ENCODE data around the gene DPH7. TPM values are rescaled to one million over a fixed set of nuclear protein-coding genes. Genes with fewer than 3 reads are reported as not detected.
A peak's percentile ranks its signal among the peaks of the same experiment; 100 is the strongest.

The DPH7 gene
- total RNA-seq, 1 experiment from 2014 or later, result 58.4 TPM

DNA sequence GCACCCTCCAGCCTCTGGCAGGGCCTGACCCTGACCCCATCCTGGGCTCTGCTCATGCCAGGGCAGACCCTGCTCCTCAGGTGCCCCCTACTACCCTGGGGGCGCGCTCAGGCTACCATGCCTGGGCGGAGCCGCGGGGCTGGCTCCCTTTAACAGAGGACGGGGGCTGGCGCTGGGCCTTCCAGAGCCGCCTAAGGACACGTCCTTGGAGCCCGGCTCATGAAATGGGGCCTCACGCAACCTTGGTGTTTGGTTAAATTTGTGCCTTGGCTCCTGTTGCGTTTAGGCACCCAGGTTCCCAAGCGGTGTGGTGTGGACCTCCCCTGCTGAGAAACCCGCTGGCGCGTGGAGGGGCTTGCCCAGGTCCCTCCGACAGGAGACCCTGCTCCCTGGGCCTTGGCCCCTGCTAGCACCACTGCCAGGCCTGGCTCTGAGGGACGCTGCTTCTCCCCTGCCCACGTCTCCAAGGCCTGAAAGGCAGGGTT is 36.7 kb upstream of the DPH7 start:
- no peak for TF ChIP-seq CTCF (IDR thresholded peaks at IDR 0.05; ENCODE audit: insufficient read depth in 1 of 2, low read depth in 1 of 2, low read length in 1 of 2, severe bottlenecking in 1 of 2, unreplicated experiment in 1 of 2)
- intact Hi-C loops (cut with micrococcal nuclease; ENCODE audit: unreplicated experiment), result no loop called here
- ChIA-PET CTCF (no interaction called here), POLR2A (no interaction called here)
- no TSS peak for BruUV-seq (replicated peaks)
- H3K4me3 Mint-ChIP-seq (ENCODE audit: unreplicated experiment), result no peak overlapping the region
- peaks cover 33% of the 10 kb centered on the region for H3K4me1 ChIP-seq
- DNase-seq, result no peak
- no peaks in the 10 kb centered on the region for H3K27me3 Mint-ChIP-seq (ENCODE audit: insufficient read depth, unreplicated experiment)
- no peak overlapping the region for H3K4me3 ChIP-seq (ENCODE audit: low read depth, low read length)
- no peaks in the 10 kb centered on the region for H3K9me3 Mint-ChIP-seq (ENCODE audit: unreplicated experiment)
- peaks cover 80% of the 10 kb centered on the region for H3K36me3 Mint-ChIP-seq (ENCODE audit: insufficient read depth, unreplicated experiment)
- H3K36me3 ChIP-seq (ENCODE audit: control insufficient read depth, insufficient read depth, low read length), result no peaks in the 10 kb centered on the region; the same call in none of the 2 replicates
- H3K4me1 Mint-ChIP-seq (ENCODE audit: low read depth, unreplicated experiment), result peaks cover 27% of the 10 kb centered on the region
- H3K27me3 ChIP-seq (replicated peaks; ENCODE audit: control insufficient read depth, insufficient read depth, low read length), result no peaks in the 10 kb centered on the region
- no peak overlapping the region for H3K27ac Mint-ChIP-seq (ENCODE audit: unreplicated experiment)
- no peaks in the 10 kb centered on the region for H3K9me3 ChIP-seq

- Histone ChIP-seq H3K4me1 (peaks cover 33% of the 10 kb centered on the region), H3K9me3 (no peaks in the 10 kb centered on the region), H3K4me3 (ENCODE audit: low read depth, low read length) (no peak overlapping the region), H3K27me3 (replicated peaks; ENCODE audit: control insufficient read depth, insufficient read depth, low read length) (no peaks in the 10 kb centered on the region), H3K36me3 (ENCODE audit: control insufficient read depth, insufficient read depth, low read length) (no peaks in the 10 kb centered on the region; the same call in none of the 2 replicates)
- CTCF ChIA-PET, result no interaction called here
- H3K4me1 Mint-ChIP-seq (ENCODE audit: low read depth, unreplicated experiment), result peaks cover 24% of the 10 kb centered on the region
- peak overlapping the region; percentile 51 for H3K4me3 Mint-ChIP-seq (ENCODE audit: unreplicated experiment)
- intact Hi-C loops (cut with micrococcal nuclease; ENCODE audit: unreplicated experiment), result no loop called here
- peak overlapping the region; percentile 73 for H3K27ac Mint-ChIP-seq (ENCODE audit: unreplicated experiment)
- H3K9me3 Mint-ChIP-seq (ENCODE audit: unreplicated experiment), result no peaks in the 10 kb centered on the region
- H3K36me3 Mint-ChIP-seq (ENCODE audit: insufficient read depth, unreplicated experiment), result peaks cover 77% of the 10 kb centered on the region
- TF ChIP-seq CTCF (IDR thresholded peaks at IDR 0.05; ENCODE audit: insufficient read depth in 1 of 2, low read depth in 1 of 2, low read length in 1 of 2, severe bottlenecking in 1 of 2, unreplicated experiment in 1 of 2), result no peak
- POLR2A ChIA-PET, result no interaction called here
- H3K27me3 Mint-ChIP-seq (ENCODE audit: insufficient read depth, unreplicated experiment), result no peaks in the 10 kb centered on the region
- BruUV-seq (replicated peaks), result no TSS peak
- DNase-seq, result no peak
Measured at GRCh38 chr9:137614631-137615386, 36.1 kb upstream of the DPH7 start.

GRCh38 chr9:137613738-137614523 is 35.2 kb upstream of the DPH7 start:
- no TSS peak for BruUV-seq (replicated peaks)

More at GRCh38 chr9:137613738-137614523, 35.2 kb upstream of the DPH7 start:
- H3K27ac Mint-ChIP-seq (ENCODE audit: unreplicated experiment), result peak overlapping the region; percentile 98
- POLR2A ChIA-PET, result no interaction called here
- no peaks in the 10 kb centered on the region for H3K9me3 Mint-ChIP-seq (ENCODE audit: unreplicated experiment)
- no peaks in the 10 kb centered on the region for H3K27me3 Mint-ChIP-seq (ENCODE audit: insufficient read depth, unreplicated experiment)
- H3K27me3 ChIP-seq (replicated peaks; ENCODE audit: control insufficient read depth, insufficient read depth, low read length), result no peaks in the 10 kb centered on the region
- H3K9me3 ChIP-seq, result no peaks in the 10 kb centered on the region
- H3K4me1 ChIP-seq, result peaks cover 33% of the 10 kb centered on the region
- CTCF ChIA-PET, result no interaction called here
- H3K36me3 Mint-ChIP-seq (ENCODE audit: insufficient read depth, unreplicated experiment), result peaks cover 69% of the 10 kb centered on the region
- H3K4me3 Mint-ChIP-seq (ENCODE audit: unreplicated experiment), result no peak overlapping the region
- no peak overlapping the region for H3K4me3 ChIP-seq (ENCODE audit: low read depth, low read length)
- no peak for DNase-seq
- H3K4me1 Mint-ChIP-seq (ENCODE audit: low read depth, unreplicated experiment), result peaks cover 22% of the 10 kb centered on the region
- no peaks in the 10 kb centered on the region; the same call in none of the 2 replicates for H3K36me3 ChIP-seq (ENCODE audit: control insufficient read depth, insufficient read depth, low read length)
- TF ChIP-seq CTCF (IDR thresholded peaks at IDR 0.05; ENCODE audit: insufficient read depth in 1 of 2, low read depth in 1 of 2, low read length in 1 of 2, severe bottlenecking in 1 of 2, unreplicated experiment in 1 of 2), result no peak
- intact Hi-C loops (cut with micrococcal nuclease; ENCODE audit: unreplicated experiment), result loop anchor here (2.0 kb wide), 1 partner anchor 23 kb away; the partner anchor contains the start of gene ZMYND19
